Measurements from ENCODE around the gene VCL.
"Not testable (repeated sequence)": the region's sequence is repeated elsewhere in the genome, so short reads cannot be mapped to it uniquely, and the experiment has no call there.

Gene VCL

GRCh38 chr10:74117738-74118137, 119.8 kb downstream of the VCL start:
- DNase-seq, result no peak

- DNase-seq, result no peak
Observed at GRCh38 chr10:74118804-74119203, 120.9 kb downstream of the VCL start.

GRCh38 chr10:74120911-74121310, 123.0 kb downstream of the VCL start:
- no peak for DNase-seq

GRCh38 chr10:74121368-74121767, 123.5 kb downstream of the VCL start:
- DNase-seq, result no peak

GRCh38 chr10:74122060-74122459, 124.1 kb downstream of the VCL start:
- no peak for DNase-seq

- no peak for DNase-seq
Observed at GRCh38 chr10:74123081-74123480, 125.2 kb downstream of the VCL start.

GRCh38 chr10:74133923-74134820, 136.3 kb downstream of the VCL start:
- no peak for DNase-seq

GRCh38 chr10:74135452-74135851, 137.5 kb downstream of the VCL start:
- no peak for DNase-seq

- no peak for DNase-seq
Observed at GRCh38 chr10:74137992-74138391, 140.1 kb downstream of the VCL start.

- not testable (repeated sequence) for DNase-seq
Observed at GRCh38 chr10:74138596-74138995, 140.7 kb downstream of the VCL start.

- no peak for DNase-seq
Observed at GRCh38 chr10:74139981-74140380, 142.1 kb downstream of the VCL start.

GRCh38 chr10:74140553-74140952, 142.6 kb downstream of the VCL start:
- no peak for DNase-seq

GRCh38 chr10:74145133-74145532, 147.2 kb downstream of the VCL start:
- no peak for DNase-seq

- DNase-seq, result not testable (repeated sequence)
Observed at GRCh38 chr10:74146980-74147379, 149.1 kb downstream of the VCL start.

- DNase-seq, result no peak
Observed at GRCh38 chr10:74150204-74150989, 152.5 kb downstream of the VCL start, which contains the start of gene AP3M1. TSS of gene AP3M1 (minus strand) at chr10:74150828. CDS start at chr10:74138379, 12,449 bp downstream.

GRCh38 chr10:74150990-74151878, 153.3 kb downstream of the VCL start, which contains the start of gene ADK:
TSS of gene ADK (plus strand) at chr10:74151221. CDS start at chr10:74151279, 58 bp downstream.
- DNase-seq, result peak; percentile 98

GRCh38 chr10:74151879-74152722, 154.2 kb downstream of the VCL start:
- no peak for DNase-seq

- no peak for DNase-seq
Observed at GRCh38 chr10:74153123-74153522, 155.2 kb downstream of the VCL start.

GRCh38 chr10:74153676-74154075, 155.8 kb downstream of the VCL start:
- DNase-seq, result no peak

- DNase-seq, result no peak
Observed at GRCh38 chr10:74156919-74157289, 159.0 kb downstream of the VCL start.

GRCh38 chr10:74160013-74160412, 162.1 kb downstream of the VCL start:
- DNase-seq, result no peak
